NCI-H187 (cell line): Measurements from ENCODE around the gene TRIO.

Source experiments
- DNase-seq, 2 experiments: peaks; one replicate each; lab custom pipeline; 2025; lab: John Stamatoyannopoulos, UW

Gene TRIO

DNA sequence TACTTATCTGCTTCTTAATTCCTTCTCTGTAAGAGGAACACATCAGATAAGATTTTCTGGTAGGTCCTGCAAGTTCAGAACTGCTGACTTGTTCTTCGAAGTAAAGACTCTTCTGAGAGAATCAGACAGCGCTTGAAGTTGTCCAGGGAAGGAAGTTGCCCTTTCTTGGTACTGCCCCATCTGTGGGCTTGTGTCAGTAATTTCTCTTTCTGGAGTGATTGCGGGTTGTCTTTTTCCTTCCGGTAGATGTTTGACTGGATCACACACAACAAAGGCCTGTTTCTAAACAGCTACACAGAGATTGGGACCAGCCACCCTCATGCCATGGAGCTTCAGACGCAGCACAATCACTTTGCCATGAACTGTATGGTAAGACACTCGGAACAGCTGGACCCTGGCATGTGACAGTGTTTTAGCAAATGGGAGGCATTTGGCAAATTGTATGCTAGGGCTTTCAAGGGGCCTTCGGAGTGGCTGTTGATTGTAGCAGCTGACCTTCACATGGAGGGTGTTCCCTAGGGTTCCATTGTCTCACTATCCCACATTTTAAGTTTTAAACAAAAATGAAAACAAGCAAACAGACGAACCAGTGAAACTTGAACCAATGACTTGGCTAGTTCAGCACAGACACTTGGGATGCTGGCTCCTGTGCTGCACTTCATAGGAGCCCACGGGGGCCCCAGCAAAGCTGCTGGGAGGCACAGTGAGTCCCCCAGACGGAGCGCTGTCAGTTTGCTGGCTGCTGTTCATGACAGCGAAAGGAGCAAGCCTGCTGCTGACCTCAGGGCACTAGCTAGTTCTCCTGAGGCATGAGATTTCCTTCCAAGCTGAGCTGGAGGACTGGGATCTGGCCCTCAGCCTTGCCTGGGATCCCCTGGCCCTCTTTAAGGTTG is 149.9 kb downstream of the TRIO start:
- DNase-seq, result no peak

DNA sequence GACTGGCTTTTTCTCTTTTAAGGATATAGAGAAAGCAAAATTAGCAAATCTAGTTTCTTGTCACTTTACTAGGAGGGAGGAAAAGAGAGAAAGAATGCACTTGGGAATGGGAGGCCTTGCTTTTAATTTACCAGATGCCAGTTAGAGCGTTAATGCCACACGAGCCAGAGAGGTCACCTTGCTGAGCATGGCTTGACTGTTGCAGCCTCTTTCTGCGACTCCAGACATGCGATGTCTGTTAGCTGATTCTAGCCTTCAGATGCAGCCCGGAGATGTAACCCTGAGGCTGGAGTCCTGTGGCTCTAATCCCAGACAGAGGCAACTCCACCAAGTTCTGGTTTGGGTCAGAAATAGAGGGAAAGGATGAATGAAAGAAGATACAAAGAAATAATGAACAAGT is 152.5 kb downstream of the TRIO start:
- DNase-seq, result no peak

DNA sequence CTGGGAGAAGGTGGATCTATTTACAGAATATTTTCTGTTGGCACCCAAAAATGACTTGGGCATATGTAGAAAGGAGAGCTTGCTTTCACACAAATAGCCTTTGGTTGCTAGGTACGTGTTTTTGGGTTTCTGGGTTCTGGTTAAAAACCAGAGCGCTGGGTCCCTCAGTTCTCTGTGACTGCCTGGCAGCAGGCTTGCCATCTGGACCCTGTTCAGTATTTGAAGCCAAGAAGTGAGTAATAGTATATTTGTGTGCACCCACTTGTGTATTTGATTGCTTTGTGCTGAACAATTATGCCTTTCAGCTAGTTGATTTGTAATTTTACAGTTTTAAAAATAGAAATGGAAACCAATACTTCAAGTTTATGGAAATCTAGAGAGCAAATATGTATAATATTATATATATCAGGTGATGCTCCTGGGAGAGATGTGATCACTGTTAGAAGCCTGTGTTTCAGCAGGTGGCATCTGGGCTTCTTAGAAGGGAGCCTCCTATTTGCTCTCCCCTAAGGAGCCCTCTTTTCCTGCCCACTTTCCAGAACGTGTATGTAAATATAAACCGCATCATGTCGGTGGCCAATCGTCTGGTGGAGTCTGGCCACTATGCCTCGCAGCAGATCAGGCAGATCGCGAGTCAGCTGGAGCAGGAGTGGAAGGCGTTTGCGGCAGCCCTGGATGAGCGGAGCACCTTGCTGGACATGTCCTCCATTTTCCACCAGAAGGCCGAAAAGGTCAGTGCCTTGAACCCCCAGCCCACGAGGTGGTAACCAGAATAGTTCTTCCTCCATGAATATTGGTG is 153.6 kb downstream of the TRIO start:
- DNase-seq, result no peak

DNA sequence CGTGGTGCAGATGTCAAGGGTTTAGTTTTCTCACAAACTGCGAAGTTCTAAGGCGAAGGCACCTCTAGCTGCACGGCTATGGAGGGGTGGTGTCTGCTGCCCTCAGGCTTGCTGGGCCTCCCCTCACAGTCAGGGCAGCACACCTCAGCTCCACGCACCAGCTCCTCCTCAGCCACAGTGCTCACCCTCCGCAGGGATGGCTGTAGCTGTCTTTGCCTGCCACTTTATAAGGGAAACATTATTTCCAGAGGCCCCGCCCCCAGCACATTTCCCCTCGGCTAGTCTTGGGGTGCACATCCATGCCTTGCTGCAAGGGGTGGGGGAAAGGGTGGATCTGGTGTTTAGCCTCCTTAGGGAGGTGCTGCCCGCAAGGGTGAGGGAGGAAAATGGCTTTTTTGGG is 154.6 kb downstream of the TRIO start:
- no peak for DNase-seq

DNA sequence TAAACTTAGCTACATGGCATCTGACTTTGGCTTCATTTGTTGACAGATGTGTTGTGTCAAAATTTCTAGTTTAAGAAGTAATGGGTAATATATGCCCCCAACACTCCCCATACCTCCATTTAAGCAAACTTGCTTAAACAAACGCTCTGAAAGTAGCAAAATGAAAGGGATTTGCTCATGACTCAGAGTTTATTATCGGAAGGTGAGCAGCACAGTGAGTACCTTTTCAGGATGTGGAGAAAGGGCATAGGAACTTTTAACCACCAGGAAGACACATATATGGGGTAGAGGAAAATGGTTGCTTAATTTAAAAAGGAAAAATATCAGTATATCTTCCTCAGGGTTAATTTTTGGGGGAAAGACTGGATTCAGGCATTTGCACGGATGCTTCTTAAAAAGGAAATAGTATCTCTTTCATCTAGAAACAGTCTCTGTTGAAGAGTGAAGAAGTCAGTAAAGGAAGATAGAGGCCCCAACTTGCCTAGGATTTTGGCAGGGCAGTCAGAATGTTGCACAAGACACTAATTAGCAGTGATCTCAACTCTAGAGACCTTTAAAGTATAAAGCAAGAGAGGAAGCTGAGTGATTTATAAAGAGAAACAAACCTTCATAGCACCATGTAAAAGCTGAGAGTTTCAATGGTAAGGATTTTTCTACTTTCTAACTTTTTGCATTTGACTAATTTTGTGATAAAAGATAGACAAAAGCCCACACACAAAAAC is 155.1 kb downstream of the TRIO start:
- DNase-seq, result no peak

DNA sequence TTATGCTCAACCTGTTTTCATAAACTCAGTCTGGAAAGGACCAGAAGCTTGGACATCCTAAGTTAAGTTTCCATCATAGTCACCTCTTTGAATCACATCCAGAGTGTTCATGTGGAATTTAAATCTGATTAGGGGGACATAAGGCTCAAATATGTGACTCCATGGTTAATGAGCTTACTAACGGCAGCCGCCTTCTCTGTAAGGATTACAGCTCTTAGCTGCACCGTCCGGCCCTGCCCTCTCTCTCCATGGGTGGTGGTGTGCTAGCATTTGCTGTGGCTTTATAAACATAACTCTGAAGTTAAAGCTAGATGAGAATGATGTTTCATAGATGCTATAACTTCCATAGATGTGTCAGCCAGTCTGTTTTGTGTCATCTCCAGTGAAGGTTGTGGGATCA is 156.5 kb downstream of the TRIO start:
- DNase-seq, result no peak

DNA sequence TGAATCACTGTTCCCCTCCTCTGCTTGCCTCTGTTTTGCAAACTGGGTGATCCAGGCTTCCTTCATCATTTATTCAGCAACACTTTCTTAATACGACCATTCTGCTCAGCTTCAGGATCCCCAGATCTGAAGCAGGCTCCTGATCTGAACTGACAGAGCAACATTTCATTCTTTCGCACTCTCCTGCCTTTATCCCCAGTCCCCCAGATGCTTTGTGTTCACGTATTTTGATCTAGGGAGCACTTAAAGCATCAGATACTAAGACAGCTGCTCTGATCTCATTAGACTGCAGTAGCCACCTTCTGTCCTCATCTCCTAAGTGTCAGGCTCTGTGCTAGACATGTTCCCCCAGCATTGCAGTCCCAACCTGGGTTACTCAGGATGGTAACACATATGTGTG is 158.0 kb downstream of the TRIO start:
- no peak for DNase-seq

DNA sequence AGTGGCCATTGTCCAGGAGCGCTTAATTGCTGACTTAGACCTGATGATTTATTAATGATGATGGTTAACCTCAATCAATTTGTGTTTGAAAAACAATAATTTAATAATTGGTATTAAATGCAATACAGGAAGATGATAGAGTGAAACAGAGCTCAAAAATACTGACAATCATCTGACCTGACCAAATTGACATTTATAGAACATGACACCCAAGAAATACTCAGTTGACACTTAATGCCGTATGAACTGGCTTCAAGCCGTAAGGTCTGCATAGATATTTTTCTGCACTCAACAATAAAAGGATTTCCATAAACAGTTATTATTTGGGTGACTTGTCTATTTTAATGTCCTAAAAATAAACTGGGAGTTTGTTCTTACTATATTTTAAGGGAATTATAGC is 159.2 kb downstream of the TRIO start:
- no peak for DNase-seq

DNA sequence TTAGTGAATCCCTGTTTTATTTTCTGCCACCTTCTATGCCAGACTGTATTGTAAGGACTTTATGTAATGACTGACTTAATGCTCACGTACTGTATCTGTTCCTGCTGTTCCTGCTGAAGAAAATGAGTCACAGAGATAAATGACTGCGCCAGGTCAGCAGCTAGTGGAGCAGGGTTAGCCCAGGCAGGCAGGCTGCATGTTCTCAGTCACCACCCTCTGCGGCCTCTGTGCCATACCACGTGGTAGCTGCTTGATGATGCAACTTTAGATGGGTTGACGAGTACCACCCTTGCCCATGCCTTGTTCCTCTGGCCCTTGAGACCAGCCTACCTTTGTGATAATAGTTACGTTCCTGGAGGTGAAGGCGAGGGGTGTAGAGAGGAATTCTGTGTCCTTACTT is 161.9 kb downstream of the TRIO start:
- DNase-seq, result no peak

DNA sequence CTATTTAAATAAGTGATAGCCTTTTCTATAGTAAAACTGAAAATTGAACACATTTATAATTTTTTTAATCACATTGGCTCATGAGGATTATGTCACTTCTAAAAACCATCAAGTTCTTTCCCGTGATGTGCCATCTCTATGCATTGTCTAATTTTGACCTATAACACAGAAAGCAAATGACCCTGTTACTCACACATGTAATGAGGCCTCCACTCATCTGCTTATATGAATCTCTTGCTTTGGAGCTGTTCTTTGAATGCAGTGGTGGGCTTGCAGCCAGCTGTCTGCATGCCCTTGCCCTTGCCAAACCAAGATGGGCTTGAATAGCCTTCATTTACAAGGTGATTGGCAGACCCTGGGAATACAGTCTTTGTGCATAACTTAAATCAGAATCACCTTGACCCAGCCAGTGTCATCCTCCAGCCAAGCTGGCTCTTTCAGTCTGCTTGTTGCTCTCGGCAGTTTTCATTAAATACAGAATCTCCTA is 163.2 kb downstream of the TRIO start:
- no peak for DNase-seq

DNA sequence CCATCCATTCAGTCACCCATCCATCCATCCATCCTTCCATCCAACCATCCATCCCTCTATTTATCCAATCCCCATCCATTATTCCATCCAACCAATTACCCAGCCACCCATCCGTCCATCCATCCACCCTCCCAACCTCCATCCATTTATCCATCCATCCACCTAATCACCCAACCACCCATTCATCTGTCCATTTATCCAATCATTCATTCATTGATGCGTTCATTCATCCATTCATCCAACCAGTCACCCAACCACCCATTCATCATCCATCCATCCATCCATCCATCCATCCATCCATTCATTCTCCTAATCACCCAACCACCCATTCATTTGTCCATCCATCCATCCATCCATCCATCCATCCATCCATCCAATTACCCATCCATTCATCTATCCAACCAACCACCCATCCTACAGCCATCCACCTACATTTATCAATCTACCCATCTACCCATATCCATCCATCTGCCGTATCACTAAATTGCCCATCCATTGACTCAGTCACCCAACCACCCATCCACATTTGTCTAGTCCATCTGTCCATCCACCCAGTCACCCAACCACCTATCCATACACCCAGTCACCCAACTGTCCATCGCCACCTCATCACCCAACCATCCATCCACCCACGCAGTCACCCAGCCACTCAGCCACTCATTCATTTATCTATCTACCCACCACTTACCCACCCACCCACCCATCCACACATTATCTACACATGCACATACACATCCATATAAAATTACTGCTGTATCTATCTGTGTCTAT is 165.4 kb downstream of the TRIO start:
- DNase-seq, result no peak

DNA sequence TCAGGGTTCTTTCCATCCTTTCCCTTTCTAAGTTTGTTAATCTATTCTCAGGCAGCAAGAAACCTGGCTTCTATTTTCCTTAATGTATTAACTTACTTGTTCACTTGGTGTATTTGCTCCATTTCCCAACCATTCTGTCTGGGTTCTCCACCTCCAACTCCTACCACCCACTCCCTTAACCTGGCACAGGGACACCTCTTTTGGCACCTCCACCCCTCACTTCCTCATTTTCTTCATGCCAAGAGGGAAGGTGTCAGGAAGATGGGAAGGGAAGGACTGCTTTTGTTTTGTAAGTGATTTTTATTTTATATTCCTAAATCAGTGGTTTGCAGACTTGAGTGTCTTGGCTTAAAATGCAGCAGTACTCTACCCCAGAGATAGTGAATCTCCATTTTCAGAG is 166.1 kb downstream of the TRIO start:
- DNase-seq, result no peak

DNA sequence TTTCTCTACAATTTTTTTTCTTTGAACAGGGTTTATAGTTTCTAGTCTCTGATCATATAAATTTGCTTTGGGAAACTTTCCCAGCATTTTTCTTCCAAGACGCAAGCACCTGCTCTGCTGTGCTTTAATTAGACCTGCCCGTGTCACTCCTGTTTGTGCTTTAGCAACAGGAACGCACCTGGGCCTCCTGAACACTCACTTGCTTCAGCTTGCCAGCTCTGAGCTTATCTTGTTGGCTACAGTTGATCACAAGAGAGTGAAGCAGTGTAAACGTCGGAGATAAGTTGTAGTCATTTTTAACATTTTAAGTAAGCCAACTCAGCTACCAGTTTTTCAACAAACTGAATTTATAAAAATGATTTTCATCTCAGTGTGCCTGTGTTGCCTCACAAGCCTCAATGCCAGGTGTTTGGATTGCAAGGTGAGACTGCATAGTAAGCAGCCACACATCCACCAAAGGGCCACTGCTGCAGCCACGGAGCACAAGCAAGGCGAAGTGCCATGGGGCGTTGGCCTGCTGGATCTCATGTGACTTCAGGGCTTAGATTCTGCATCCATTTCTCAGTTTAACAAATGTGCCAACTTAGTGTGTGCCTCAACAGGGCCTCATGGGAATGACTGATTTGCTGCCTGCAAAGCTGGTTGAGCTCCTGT is 166.9 kb downstream of the TRIO start:
- no peak for DNase-seq

DNA sequence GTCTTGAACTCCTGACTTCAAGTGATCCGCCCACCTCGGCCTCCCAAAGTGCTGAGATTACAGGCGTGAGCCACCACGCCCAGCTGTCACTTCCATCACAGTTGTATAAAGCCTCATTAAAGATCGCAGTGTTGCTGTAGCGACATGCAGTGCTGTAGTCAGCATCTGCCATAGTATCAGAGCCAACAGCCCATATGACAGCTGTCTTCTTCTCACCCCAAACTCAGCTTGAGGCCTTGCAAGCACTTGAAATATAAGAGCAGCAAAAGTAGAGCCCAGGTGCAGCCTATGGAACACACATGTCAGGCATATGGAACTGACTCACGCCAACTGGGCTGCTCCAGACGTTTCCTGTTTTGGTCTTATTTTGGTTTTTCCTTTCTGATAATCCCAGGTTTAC is 167.8 kb downstream of the TRIO start:
- no peak for DNase-seq

DNA sequence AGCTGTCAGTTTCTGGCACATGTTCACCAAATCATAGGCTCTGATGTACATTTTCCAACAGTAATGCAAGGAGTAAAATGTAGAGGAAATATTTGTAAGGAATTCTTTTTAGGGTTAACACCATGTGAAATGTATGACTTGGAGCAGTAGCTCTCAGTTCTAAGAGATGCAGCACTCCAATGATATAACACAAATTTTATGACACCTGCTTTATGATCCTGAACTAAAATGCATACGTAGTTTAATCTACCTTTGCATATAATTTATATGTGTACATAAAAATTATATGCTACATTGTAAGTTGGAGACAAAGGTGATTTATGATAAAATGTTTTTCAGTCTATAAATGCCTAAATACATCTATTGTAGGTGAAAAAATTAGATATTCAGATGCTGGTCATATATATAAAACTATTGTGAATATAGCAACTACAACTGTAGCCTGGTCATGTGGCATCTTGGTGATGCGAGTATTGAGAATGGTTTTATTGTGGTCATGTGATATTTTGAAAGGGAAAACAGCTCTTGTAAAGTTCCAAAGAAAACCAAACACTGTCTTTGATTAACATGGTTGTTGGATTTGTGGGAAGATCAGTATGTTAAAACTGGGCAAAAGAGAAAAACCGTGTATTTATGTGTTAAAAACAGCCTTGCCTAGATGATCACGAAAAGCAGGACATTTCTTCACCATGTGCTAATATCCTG is 171.0 kb downstream of the TRIO start:
- DNase-seq, result no peak

DNA sequence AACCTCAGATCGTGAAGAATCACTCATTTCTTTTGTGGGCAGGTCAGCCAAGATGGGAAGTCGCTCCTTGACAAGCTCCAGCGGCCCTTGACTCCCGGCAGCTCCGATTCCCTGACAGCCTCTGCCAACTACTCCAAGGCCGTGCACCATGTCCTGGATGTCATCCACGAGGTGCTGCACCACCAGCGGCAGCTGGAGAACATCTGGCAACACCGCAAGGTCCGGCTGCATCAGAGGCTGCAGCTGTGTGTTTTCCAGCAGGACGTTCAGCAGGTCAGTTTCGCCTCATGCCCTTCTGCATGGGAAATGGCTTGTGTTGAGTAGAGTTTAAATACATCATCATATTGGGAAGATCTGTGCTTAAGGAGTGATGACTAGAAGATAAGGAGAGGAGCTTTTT is 173.3 kb downstream of the TRIO start:
- no peak for DNase-seq

DNA sequence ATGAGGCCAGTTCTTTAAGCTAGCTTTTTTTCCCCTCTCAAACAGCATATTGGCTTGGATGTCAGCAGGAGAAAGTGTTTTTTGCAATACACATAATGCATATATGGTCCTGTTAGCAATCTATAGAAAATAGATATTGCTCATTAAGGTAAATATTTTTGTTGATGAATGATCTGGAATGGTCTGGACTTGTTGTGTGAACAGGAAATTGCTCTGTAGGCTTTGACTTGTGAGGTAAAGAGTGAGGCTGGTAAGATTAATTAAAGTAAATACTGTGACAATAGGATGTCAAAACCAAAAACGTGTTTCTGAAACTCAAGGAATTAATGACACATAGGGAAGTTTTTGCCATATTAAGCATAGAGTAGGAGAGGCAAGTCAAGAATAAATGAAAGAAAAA is 176.0 kb downstream of the TRIO start:
- no peak for DNase-seq

DNA sequence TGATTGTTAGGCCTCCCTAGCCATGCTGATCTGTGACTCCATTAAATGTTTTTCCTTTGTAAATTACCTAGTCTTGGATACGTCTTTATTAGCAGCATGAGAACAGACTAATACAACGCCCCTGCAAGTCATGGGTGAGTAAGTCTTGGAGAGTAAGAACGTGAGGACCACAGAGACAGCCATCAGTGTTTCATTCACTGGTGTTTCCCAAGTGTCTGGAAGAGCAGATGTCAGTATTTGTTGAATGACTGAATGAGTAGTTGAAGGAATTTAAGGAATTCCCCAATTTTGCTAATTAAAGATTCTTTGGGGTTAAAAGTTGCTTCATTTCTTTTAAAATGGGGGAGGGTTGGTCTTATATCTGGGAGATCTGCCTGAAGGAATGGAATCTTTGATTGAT is 178.8 kb downstream of the TRIO start:
- no peak for DNase-seq

DNA sequence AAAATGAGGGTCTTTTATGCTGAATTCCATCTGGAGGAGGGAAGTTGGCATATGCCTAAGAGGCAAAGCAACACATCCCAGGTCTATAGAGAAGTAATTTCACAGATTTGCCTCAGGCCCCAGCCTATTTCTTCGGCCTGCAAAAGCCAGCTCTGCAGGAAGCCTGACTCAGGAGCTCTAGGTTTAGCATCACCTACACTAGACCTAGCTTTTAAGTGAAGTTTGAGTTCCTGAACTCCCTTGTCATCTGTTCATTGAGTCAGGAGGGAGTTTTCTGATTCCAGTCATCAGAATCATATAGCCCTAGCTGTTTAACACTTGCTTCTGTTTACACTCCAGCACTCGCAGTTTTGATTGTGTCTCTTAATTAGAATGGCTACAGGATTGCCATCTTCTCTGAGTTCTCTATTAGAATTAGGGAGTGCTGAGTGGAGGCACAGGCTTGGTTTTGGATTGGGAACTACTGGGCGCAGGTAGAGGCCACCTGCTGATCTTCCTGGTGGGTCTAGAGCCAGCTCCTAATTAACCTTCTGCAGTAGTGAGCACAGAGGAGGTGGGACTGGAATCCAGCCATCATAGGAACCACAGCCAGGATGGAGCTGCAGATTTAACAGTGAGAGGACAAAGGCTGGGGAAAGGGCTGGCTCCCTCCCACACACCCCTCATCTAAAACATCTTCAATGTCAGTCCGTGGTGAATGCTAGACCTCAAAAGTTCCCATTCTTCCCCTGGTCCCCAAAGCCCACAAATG is 179.5 kb downstream of the TRIO start:
- no peak for DNase-seq

DNA sequence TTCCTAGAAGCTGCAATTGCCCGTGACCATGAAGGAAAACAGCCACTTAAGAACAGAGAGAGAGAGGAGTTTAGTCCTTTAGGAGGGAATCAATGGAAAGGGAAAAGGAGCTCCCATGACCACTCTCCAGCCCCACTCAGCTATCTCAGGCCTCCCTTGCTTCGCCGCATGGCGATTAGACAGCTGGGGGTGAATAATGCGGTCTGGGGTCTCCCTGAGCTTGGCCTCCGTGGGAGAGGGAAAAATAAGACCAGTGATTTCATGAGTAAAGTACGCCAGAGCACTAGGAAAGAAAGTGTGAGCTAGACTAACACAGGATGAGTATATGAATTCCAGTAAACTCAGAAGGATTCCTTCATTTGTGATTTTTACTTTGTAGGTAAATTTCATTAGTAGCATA is 180.3 kb downstream of the TRIO start:
- peak; percentile 51 to 78 for DNase-seq
